ENCODE results near the gene RAB17.

RAB17 gene

DNA sequence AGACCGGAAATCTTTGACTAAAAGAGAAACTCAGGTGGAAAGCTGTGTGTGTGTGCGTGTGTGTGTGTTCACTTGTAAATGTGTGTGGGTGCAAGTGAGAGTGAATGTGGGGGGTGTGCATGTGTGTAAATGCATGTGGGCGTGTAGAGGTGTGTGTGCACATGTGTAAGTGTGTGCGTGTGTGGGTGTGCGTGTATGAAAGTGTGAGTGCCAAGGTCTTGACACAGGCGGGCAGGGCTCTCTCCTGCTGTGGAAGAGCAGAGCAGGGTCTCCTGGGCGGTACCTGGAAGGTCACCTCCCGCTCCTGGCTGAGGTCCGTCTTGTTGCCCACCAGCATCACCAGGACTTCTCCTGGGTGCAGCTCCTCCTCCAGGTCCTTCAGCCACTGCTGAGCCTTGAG lies 13.6 kb downstream of the RAB17 start:
- no peak overlapping the region for H3K9ac ChIP-seq (ENCODE audit: low read length)
- no peaks in the 10 kb centered on the region for H3K9me3 ChIP-seq (ENCODE audit: control insufficient read depth, low read length)
- no peaks in the 10 kb centered on the region for H3K36me3 ChIP-seq (ENCODE audit: control insufficient read depth, insufficient read depth, low read length)
- peaks cover 32% of the 10 kb centered on the region for H3K4me1 ChIP-seq (ENCODE audit: control insufficient read depth, insufficient read depth, low read length)
- no peaks in the 10 kb centered on the region for H3K27me3 ChIP-seq (ENCODE audit: control insufficient read depth, insufficient read depth, low read length)
- no peak overlapping the region for H3K4me3 ChIP-seq (ENCODE audit: low read length)

DNA sequence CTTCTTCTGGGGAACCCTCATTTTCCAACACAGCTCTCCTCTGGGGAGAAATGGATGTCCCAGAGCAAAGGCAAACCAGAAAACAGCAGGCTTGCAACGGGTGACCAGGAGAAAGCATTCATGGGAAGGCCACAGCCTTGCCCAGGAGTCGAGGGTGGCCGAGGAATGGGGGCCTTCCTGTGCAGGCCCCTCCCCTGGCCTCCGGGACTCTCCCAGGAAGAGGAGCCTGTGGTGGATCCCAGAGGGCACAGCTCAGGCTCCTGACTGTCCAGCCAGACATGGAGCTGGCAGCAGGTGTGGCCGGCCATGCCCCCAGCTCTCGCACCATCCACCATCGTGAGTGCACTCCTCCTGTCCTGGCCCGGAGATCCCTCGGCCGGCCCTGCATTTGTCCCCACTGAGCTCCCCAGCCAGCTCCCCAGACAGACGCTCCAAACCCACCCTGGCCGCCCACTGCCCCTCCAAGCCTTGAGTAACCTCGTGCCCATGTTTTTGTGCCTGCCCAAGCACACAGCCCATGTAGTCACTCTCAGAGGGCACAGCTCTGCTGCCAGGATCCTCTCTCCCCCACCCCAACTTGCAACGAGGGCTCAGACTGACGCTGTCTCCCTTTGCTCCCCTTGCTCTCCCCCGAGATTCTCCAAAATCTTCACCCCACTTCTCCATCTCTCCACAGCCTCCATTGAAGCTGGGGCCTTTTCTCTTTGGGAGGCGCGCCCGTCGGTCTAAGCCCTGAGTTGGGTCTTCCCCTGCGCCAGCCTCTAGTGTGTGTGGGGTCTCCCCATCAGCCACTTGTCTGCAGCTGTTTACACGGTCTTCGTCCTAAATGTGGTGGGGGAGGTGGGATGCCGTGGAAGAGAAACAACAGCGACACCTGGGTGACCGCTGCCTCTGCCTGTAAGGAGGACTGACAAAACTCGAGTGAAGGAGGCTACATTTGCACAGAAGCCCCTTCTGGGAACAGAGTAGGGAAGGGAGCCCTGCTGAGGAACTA lies 14.4 kb downstream of the RAB17 start:
- no peak overlapping the region for H3K4me3 ChIP-seq (ENCODE audit: low read length)
- H3K4me1 ChIP-seq (ENCODE audit: control insufficient read depth, insufficient read depth, low read length): peaks cover 31% of the 10 kb centered on the region
- H3K27me3 ChIP-seq (ENCODE audit: control insufficient read depth, insufficient read depth, low read length): no peaks in the 10 kb centered on the region
- no peak overlapping the region for H3K9ac ChIP-seq (ENCODE audit: low read length)
- H3K9me3 ChIP-seq (ENCODE audit: control insufficient read depth, low read length): no peaks in the 10 kb centered on the region
- H3K36me3 ChIP-seq (ENCODE audit: control insufficient read depth, insufficient read depth, low read length): no peaks in the 10 kb centered on the region

DNA sequence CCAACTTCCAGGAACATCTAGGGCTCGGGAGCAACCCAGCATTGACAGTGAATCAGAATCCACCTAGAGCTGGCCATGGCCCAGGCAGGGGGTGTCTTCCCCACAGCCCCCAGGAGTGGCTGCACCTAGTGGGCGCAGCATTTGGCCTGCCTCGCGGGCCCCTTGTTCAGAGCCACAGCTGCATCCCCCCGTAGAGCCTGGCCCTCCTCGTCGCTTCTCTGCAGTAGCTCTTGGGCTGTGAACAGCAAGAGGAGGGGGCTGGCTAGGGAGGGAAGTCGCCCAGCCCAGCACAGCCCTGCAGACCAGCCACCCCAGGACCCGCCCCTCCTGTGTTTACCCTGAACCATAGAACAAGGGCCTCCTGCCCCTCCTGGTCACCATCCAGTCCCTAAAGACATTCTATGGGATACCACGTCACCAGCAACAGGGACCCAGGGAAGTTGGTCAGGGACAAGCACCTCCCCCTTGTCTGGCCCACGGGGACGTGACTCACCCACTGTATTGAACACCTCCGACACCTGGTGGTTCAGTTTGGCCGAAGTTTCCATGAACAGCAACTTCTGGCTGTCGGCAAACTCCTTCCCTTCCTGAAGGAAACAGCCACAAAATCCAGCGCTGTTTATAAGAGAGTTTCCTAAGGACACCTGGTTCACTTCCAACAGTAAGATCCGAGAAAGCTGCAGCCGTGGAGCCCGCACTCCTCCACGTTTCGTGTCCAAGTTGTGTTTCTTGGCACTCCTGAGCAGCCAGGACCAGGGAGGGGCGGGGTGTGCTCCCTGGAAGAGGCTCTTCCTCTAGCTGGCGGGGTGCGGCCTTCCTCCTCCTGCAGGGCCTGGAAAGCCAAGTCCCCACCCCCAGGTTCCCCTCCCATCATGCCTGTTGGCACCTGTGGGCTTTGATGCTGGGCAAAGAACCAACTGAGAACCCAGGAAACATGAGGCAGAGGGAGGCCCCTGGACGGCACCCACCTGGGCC lies 15.4 kb downstream of the RAB17 start:
- Histone ChIP-seq H3K4me3 (ENCODE audit: low read length) (no peak overlapping the region), H3K9ac (ENCODE audit: low read length) (peak overlapping the region; percentile 2), H3K27me3 (ENCODE audit: control insufficient read depth, insufficient read depth, low read length) (no peaks in the 10 kb centered on the region), H3K9me3 (ENCODE audit: control insufficient read depth, low read length) (no peaks in the 10 kb centered on the region), H3K36me3 (ENCODE audit: control insufficient read depth, insufficient read depth, low read length) (no peaks in the 10 kb centered on the region), H3K4me1 (ENCODE audit: control insufficient read depth, insufficient read depth, low read length) (peaks cover 31% of the 10 kb centered on the region)

DNA sequence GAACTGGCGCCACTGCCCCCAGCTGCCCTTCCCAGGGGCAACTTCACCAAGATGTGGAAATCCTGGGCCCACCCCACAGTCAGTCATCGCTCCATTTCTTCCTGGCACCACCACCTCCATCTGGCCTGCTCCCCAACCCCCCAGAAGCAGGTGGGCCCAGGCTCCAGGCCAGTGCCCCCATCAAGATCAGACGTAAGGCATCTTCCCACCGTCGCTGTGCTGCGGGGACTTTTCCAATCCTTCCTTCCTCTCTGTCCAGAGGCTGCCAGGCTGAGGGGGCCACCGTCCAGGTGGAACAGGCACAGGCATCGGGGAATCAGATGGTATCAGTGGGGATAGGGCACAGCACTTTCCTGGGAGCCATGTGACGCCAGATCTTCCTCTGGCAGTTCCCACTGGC lies 16.1 kb downstream of the RAB17 start:
- Histone ChIP-seq H3K4me1 (ENCODE audit: control insufficient read depth, insufficient read depth, low read length) (peaks cover 31% of the 10 kb centered on the region), H3K27me3 (ENCODE audit: control insufficient read depth, insufficient read depth, low read length) (no peaks in the 10 kb centered on the region), H3K9me3 (ENCODE audit: control insufficient read depth, low read length) (no peaks in the 10 kb centered on the region), H3K9ac (ENCODE audit: low read length) (no peak overlapping the region), H3K4me3 (ENCODE audit: low read length) (no peak overlapping the region), H3K36me3 (ENCODE audit: control insufficient read depth, insufficient read depth, low read length) (no peaks in the 10 kb centered on the region)

DNA sequence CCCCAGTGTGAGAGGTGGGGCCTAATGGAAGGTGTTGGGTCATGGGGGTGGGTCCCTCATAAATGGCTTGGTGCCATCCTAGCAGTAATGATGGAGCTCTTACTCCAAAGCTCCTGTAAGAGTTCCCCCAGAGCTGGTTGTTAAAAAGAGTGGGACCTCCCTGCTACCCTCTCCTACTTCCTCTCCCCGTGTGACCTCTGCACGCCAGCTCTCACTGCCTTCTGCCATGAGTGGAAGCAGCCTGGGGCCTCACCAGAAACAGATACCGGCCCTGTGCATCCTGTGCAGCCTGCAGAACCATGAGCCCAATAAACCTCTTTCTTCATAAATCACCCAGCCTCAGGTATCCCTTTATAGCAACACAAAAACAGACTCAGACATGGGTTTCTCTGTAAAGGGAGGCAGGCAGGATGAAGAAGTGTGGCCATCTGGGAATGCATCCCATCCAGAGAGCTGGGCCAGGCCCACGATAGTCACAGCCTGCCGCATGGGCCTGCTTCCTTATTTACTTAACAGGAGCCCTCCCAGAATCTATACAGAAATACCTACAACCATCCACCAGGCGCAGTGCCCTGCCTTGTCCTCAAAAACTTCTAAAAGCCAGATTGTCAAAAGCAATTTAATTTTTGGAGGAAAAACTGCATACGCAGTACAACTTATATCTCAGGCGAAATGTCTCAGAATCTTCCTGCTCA lies 16.7 kb downstream of the RAB17 start:
- Histone ChIP-seq H3K9ac (ENCODE audit: low read length) (no peak overlapping the region), H3K9me3 (ENCODE audit: control insufficient read depth, low read length) (no peaks in the 10 kb centered on the region), H3K36me3 (ENCODE audit: control insufficient read depth, insufficient read depth, low read length) (no peaks in the 10 kb centered on the region), H3K4me3 (ENCODE audit: low read length) (no peak overlapping the region), H3K4me1 (ENCODE audit: control insufficient read depth, insufficient read depth, low read length) (peaks cover 31% of the 10 kb centered on the region), H3K27me3 (ENCODE audit: control insufficient read depth, insufficient read depth, low read length) (no peaks in the 10 kb centered on the region)

DNA sequence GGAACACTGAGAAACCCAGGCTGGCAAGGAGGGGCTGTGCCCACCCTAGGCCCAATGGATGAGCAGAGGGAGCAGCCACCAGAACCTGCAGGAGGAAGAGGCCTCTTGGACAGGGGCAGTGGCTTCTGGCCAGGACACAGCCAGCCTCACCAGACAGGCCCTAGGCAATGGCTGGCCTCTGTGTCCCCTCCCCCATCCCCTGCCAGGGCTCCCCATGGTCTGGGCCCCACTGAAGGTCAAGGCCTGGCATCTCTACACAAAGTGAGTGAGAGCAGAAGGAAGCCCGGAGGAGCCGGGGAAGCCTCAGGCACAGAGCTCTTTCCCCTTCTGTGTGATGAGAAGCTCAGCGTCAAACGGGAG lies 17.8 kb downstream of the RAB17 start:
- Histone ChIP-seq H3K9ac (ENCODE audit: low read length) (peak overlapping the region; percentile 35), H3K36me3 (ENCODE audit: control insufficient read depth, insufficient read depth, low read length) (no peaks in the 10 kb centered on the region), H3K9me3 (ENCODE audit: control insufficient read depth, low read length) (no peaks in the 10 kb centered on the region), H3K4me1 (ENCODE audit: control insufficient read depth, insufficient read depth, low read length) (peaks cover 31% of the 10 kb centered on the region), H3K27me3 (ENCODE audit: control insufficient read depth, insufficient read depth, low read length) (no peaks in the 10 kb centered on the region), H3K4me3 (ENCODE audit: low read length) (no peak overlapping the region)

DNA sequence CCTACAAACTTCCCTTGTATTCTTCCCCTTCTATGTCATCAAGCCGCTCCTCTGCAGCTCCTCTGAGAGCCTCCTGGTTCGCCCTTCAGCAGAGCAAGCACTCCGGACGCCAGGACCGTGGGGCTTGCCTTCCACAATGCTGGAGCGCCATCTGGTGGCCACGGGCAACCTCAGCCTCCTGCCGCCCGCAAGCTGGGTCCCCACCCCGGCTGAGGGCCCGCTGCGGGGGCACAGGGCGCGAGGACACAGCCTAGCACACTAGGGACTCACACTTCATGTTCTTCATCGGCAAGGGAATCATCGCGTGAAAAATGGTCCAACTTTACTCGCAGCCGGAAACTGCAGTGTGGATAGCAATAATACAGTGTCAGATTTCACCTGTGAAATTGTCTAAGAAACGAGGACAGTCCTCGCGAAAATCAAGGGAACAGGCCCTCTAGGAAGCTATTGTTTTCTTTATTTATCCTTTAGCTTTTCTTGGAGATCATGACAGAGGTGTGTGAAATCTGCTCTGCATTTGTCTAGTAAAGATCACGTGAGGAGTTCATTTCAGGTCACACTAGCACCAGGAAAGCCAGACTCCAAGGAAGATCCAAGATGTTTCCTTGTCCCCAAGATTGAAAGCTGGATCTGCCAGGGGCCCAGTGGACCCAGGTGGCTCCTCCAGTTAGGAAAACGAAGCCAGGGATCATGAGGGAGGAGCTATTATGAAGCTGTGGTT lies 18.4 kb downstream of the RAB17 start:
- Histone ChIP-seq H3K36me3 (ENCODE audit: control insufficient read depth, insufficient read depth, low read length) (no peaks in the 10 kb centered on the region), H3K9ac (ENCODE audit: low read length) (peak overlapping the region; percentile 35), H3K27me3 (ENCODE audit: control insufficient read depth, insufficient read depth, low read length) (no peaks in the 10 kb centered on the region), H3K4me1 (ENCODE audit: control insufficient read depth, insufficient read depth, low read length) (peaks cover 31% of the 10 kb centered on the region), H3K9me3 (ENCODE audit: control insufficient read depth, low read length) (no peaks in the 10 kb centered on the region), H3K4me3 (ENCODE audit: low read length) (no peak overlapping the region)

DNA sequence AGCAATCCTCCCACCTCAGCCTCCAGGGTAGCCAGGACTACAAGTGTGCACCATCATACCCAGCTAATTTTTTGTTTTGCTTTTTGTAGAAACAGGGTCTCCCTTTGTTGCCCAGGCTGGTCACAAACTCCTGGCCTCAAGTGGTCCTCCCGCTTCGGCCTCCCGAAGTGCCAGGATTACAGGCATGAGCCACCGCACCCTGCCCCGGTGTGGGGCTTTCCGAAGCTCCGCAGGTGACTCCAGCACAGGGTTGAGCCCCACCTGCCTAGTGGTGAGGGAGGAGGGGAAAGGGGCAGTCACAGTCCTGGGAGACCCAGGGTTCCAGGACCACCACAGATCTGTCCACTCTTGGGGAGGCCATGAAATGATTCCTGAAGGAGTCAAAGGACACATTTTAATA lies 19.0 kb downstream of the RAB17 start:
- Histone ChIP-seq H3K36me3 (ENCODE audit: control insufficient read depth, insufficient read depth, low read length) (no peaks in the 10 kb centered on the region), H3K27me3 (ENCODE audit: control insufficient read depth, insufficient read depth, low read length) (no peaks in the 10 kb centered on the region), H3K9ac (ENCODE audit: low read length) (no peak overlapping the region)

DNA sequence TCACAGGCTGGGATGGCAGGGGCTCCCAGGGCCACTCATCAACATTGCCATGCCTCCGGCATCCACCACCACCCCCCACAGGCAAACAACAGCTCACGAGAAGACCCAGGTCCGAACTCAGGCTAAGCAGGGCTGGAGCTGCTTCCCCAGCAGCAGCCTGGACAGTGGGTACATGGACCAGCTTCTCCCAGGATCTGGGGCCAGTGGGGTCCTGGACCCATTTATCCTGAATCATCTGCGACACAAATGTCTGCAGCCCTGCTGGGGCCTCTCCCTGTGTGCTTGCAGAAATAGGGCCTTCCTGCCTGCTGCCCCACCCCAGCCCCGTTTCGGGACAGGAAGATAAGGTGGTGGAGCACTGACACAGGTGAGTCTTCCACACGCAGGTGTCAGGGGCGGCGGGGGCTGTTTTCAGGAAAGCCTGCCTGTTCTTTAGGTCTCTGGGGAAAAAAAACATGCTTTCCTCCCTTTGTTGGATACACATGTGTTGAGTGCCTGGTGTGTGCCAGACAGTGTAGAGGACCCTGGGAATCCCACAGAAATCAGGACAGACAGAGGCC lies 19.7 kb downstream of the RAB17 start:
- Histone ChIP-seq H3K4me1 (ENCODE audit: control insufficient read depth, insufficient read depth, low read length) (peaks cover 30% of the 10 kb centered on the region), H3K9me3 (ENCODE audit: control insufficient read depth, low read length) (no peaks in the 10 kb centered on the region), H3K36me3 (ENCODE audit: control insufficient read depth, insufficient read depth, low read length) (no peaks in the 10 kb centered on the region), H3K9ac (ENCODE audit: low read length) (no peak overlapping the region), H3K4me3 (ENCODE audit: low read length) (no peak overlapping the region), H3K27me3 (ENCODE audit: control insufficient read depth, insufficient read depth, low read length) (no peaks in the 10 kb centered on the region)

More for the DNA sequence above, 19.0 kb downstream of the RAB17 start:
- H3K9me3 ChIP-seq (ENCODE audit: control insufficient read depth, low read length): no peaks in the 10 kb centered on the region
- H3K4me1 ChIP-seq (ENCODE audit: control insufficient read depth, insufficient read depth, low read length): peaks cover 31% of the 10 kb centered on the region
- H3K4me3 ChIP-seq (ENCODE audit: low read length): no peak overlapping the region

DNA sequence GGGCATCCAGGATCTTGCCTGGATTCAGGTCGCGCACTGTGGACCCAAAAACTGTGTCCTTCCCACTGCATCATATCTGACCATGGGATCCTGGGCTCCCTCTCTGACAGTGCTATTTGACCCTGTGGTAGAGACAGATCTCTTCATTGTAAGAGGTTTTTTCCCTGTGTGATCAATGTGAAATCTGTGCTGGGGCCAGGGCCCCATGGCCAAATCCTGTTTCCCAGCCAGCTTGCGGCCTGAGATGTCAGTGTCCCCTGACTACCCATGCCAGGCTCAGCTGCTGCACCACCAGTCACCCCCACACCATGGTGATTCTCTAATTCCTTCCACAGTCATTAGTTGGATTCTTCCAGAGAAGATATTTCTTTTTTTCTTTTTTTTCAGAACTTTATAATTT lies 20.6 kb downstream of the RAB17 start:
- Histone ChIP-seq H3K36me3 (ENCODE audit: control insufficient read depth, insufficient read depth, low read length) (no peaks in the 10 kb centered on the region), H3K27me3 (ENCODE audit: control insufficient read depth, insufficient read depth, low read length) (no peaks in the 10 kb centered on the region), H3K4me1 (ENCODE audit: control insufficient read depth, insufficient read depth, low read length) (peaks cover 20% of the 10 kb centered on the region), H3K9ac (ENCODE audit: low read length) (no peak overlapping the region), H3K9me3 (ENCODE audit: control insufficient read depth, low read length) (no peaks in the 10 kb centered on the region), H3K4me3 (ENCODE audit: low read length) (no peak overlapping the region)

DNA sequence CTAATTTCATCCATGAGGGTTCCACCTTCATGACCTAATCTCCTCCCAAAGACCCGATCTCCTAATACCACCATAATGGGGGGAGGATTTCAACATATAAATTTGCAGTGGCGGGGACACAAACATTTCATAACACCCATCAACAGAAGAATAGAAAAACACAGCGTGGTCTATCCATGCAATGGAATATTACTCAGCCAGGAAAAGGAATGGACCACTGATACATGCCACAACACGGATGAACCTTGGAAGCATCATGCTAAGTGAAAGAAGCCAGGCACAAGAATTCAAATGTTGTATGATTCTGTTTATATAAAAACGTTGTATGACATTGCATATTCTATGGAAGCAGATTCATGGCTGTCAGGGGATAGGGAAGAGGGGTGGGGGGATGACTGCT lies 21.5 kb downstream of the RAB17 start:
- H3K4me3 ChIP-seq (ENCODE audit: low read length): no peak overlapping the region

More for the DNA sequence above, 21.5 kb downstream of the RAB17 start:
- Histone ChIP-seq H3K36me3 (ENCODE audit: control insufficient read depth, insufficient read depth, low read length) (no peaks in the 10 kb centered on the region), H3K9me3 (ENCODE audit: control insufficient read depth, low read length) (no peaks in the 10 kb centered on the region), H3K27me3 (ENCODE audit: control insufficient read depth, insufficient read depth, low read length) (peaks cover 6% of the 10 kb centered on the region), H3K4me1 (ENCODE audit: control insufficient read depth, insufficient read depth, low read length) (peaks cover 13% of the 10 kb centered on the region), H3K9ac (ENCODE audit: low read length) (no peak overlapping the region)

All from mucosa of stomach (tissue), 1 donor.